DOHH2 (cell line): Measurements from ENCODE around the gene LRRC4C.
"Not testable (repeated sequence)": the region's sequence is repeated elsewhere in the genome, so short reads cannot be mapped to it uniquely, and the experiment has no call there.

Experiments used
- CTCF ChIP-seq: fragments of 200-600 bp; sonication (generic); IDR thresholded peaks from one replicate; pipeline ENCODE4 v1.5.1; 2014; ENCODE audit warnings: antibody characterized with exemption, mild to moderate bottlenecking, low read depth, low read length; ENCODE audit not compliant: poor library complexity, severe bottlenecking
- EZH2phosphoT487 ChIP-seq: fragments of 200-600 bp; sonication (generic); IDR thresholded peaks from 2 replicates; pipeline ENCODE4 v1.6.1; 2017; ENCODE audit warnings: borderline replicate concordance, mild to moderate bottlenecking, antibody characterized with exemption, low read length, moderate library complexity, mixed read lengths

- not testable (repeated sequence) for TF ChIP-seq CTCF, EZH2phosphoT487
These were observed 1291.6 kb downstream of the LRRC4C start for GRCh38 chr11:40167805-40168204.
